G401.6 (cell line): ENCODE results near the gene GATAD2B.
"Not testable (repeated sequence)": the region's sequence is repeated elsewhere in the genome, so short reads cannot be mapped to it uniquely, and the experiment has no call there.

Source experiments
- FAIRE-seq: peaks from 2 replicates; lab custom pipeline; 2012; peaks lifted over from hg19 to GRCh38; lab: Jason Lieb, UNC

GATAD2B gene

DNA sequence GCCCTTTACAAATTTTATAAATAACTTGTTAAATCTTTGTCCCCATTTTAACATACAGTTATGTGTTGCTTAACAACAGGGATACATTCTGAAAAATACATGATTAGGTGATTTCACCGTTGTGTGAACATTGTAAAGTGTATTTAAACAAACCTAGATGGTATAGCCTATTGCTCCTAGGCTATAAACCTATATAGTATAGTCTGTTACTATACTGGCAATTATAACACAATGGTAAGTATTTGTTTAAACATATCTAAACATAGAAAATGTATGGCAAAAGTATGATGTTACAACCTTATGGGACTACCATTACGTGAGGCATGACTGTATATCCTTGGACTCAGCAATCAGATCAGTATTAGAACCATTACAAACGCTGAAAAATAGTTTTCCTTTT, 36.6 kb downstream of the GATAD2B start:
- FAIRE-seq, result peak; percentile 25

DNA sequence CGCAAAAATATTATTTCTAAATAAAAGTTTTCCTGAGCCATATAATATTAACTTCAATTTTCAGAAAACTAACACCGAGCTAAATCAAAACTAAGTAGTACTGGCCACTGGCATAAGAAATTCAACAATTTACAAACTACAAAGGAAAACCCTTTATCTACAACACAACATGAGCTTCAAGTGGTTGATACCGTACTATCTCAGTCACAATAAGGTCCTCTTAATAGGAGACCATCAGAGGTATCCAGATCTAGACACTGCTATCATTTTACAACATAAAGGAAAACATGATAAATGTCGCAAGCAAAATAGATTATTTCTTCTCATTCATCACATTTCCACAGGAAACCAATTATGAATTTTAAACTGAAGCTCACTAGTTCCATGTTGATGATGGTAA, 39.5 kb downstream of the GATAD2B start:
- no peak for FAIRE-seq

DNA sequence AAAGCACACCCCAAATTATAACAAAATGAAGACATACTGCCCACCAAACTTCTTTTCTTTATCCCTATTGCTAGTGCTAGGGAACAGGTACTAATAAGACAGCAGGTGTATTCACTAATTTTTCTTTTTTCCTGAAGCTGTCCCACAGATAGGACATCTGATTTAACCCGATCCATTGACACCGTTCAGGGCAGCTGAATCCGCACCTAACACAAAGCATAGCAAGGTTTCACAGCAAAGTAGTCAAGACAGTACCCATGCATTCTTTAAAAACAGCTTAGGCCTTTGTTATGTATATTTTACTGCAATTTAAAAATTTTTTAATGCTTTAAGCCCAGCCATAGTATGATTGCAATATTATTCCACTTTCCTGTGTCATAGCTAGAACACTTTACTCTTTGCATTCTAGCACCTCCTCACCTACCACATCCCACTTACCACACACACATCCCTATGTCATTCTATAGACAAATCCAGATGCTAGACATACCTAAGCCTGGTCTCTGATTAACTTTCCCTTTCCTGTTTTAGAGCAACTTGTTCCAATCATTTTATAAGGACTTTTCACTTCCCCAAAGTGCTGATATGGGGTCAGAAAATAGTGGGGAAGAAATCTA, 40.4 kb downstream of the GATAD2B start:
- no peak for FAIRE-seq

DNA sequence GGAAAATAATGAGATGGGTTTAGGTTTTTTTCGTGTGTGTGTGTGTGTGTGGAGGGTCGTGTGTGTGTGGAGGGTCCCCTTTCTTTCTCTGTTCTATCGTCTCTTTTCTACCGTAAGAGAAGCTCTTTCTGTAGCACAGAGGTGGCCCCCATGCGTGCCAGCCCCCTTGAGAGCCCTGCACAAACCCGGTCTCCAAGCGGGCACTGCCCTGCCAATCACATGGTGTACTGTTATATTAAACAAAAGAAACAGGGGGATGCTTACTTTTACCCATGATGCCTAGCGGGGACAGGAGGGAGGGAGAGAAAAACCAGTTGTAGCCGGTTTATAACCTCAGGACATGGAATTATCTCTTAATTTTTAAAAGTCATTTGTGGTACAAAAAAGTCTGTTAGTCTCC, 41.0 kb downstream of the GATAD2B start:
- FAIRE-seq, result no peak

DNA sequence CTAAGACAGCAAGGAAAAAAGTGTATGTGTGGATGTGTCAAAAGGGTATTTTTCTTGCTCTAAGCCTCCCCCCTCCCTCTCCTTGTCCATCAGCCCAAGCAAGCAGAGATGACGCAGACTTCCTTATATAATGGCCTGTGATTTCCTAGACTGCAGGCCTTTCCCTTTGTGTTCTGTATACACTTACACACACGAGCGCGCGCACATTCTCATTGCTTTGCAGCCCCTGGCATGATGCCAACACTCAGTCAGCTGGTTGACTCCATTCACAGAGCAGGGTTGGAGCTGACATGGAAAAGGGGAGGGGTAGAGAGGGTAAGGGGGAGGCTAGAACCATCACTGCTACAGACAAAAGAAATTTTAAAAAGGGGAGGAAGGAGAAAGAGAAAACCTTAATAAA, 41.8 kb downstream of the GATAD2B start:
- FAIRE-seq, result no peak

DNA sequence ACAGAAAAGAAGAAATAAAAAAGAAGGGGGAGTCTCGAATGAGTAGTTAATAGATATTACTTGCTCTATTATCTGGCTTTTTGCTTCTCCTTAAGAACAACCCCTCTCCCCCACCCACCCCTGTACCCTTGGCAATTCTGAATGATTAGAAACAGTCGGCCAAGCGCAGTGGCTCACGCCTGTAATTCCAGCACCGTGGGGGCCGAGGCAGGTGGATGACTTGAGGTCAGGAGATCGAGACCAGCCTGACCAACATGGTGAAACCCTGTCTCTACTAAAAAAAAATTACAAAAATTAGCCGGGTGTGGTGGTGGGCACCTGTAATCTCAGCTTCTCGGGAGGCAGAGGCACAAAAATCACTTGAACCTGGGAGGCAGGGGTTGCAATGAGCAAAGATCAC, 42.7 kb downstream of the GATAD2B start:
- FAIRE-seq, result no peak

DNA sequence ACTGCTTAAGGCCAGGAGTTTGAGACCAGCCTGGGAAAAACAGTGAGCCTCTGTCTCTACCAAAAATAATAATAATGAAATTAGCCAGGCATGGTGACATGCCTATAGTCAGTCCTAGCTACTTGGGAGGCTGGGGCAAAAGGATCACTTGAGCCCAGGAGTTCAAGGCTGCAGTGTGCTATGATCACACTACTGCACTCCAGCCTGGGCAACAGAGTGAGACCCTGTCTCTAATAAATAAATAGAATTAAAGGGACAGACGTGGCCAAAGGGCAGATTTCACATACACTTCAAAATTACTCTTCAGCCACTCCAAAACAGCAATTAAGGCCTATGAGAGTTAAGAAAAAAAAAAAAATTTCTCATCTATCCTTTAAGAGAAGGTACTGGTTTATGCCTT, 45.7 kb downstream of the GATAD2B start:
- no peak for FAIRE-seq

DNA sequence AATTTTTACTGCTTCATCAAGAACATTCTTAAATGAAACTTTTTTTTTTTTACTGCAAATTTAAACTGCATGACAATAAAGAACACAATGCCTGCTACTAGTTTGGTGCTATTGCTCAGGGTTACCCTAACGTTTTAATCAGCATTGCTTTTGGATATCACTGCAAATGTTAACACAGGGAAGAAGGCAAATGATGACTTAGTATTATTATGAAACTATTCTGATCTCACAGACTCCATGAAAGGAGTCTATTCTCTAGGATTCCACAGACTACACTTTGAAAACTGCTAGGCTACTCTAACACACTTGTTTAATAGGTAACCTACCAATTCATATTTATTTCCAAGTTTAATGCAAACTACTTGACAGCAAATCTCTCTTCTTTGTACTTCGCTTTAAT, 49.8 kb downstream of the GATAD2B start:
- no peak for FAIRE-seq

DNA sequence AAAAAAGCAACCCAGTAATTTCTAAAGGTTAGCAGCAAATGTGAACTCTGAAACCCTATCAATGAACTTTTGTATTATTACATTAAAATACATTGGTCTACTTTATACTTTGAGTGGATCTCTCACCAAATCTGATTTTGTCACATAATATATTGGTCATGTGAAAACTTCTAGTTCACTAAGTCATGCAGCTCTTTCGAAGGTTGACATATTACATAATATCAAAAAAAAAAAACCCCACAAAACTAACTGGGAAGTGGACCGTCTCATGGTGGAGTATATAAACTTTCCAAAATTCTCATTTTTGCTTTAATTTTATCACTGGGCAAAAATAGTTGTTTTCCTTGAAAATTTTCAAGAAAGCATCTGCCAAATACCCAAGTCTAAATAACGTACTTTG, 50.4 kb downstream of the GATAD2B start:
- FAIRE-seq, result no peak

DNA sequence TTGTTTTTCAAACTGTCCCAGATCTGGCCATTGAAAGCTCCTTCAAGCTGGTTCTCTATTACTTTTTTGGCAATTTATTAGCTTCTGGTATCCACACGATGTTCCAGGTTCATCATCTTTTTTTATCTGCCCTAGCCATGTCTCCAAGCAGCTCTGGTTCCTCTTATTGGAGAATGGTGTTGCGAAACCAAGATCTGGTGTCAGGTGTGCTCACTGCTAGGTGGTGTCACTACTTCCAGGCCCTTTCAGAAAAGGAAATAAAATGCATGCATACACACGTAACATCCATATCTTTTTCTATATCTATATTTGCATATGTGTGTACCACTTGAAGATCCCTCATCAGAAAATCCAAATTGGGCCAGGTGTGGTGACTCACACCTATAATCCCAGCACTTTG, 53.3 kb downstream of the GATAD2B start:
- FAIRE-seq, result no peak

DNA sequence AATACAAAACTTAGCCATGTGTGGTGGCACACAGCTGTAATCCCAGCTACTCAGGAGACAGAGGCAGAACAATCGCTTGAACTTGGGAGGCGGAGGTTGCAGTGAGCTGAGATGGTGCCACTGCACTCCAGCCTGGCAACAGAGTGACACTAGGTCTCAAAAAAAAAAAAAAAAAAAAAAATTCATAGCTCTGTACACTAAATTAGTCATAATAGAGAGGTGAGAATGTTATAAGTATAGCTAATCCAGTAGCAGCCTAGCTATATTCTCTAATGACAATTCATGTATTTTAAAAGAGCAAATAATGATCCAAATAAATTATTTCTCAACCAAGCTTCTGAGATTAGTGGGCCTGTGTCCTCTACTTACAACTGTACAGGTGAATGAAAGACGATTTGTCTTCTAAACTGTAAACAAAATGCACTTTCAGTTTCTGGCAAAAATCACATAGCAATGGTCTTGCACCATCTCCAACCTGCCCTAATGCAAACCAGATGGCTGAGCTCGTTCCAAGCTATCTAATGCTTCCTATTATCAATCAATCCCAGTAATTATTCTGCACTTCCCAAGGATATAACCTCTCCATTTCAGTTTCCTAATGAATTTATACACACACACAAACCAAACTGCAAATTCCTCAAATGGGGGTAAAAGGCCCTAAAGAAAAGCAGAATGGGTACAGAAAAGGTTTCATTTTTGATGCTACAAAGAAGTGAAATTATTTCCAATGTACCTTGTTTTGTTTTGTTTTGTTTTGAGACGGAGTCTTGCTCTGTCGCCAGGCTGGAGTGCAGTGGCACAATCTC, 56.5 kb downstream of the GATAD2B start:
- no peak for FAIRE-seq

DNA sequence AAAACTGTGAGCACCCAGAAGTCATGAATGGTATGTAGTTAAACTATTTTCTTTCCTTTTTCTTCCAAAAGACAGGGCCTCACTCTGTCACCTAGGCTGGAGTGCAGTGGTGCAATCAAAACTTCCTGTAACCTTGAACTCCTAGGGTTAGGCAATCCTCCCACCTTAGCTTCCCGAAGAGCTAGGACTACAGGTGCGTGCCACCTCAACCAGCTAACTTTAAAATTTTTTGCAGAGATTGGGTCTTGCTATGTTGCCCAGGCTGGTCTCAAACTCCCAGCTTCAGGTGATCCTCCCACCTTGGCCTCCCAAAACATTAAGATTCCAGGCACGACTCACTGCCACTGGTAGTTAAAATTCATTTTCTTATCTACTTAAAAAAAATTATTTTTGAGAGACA, 62.5 kb downstream of the GATAD2B start:
- no peak for FAIRE-seq

DNA sequence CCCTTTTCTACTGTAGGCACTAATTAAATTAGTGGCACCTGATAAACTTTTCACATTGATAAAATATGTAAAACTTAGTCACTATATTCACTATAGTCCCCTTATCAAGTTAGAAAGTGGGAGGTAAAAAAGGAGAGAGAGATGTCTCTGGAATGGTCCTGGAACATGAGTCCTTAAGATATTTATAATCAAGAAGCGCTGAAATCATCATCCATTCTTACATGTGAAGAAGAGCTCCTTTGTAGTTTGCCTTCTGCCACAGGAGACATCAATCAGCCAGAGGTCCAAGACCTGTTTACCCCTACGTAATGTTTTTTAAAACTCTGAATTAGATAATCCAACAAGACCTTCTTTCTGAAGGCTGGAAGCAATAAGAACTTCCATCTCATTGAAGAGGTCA, 65.3 kb downstream of the GATAD2B start:
- FAIRE-seq, result no peak

DNA sequence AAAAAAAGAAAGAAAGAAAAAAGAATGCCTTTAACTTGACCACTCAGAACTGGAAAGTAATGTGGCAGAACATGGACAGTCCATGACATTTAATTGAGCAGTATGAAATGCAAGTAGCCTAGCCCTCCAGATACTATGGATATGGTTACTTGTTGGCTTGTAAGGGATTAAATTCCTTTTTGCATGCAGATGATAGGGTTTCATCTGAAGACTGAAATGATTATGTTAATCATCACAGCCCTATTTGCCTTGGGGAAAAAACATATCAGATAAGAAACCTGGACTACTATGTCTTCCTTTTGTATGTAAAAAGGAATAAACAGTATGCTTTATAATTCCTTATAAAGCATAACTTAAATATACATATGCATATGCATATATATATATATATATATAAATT, 66.0 kb downstream of the GATAD2B start:
- no peak for FAIRE-seq

DNA sequence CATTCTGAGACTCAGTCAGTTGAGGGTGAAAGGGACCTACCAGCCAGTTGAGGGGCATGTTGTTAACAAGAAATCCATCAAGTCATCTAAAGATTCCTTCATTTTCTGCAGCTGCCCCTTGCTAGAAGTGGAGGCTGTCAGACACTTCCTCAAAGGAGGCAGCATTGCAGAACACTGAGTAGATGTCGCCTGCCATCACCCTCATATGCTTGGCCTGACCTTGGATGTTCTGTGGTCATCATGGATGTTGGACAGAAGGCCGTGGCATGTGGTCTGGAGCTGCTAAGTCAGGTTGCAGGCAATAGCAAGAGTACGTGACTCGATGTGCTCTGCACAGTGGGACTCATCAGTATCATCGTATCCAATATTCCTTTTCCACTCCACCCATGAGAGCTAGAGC, 70.6 kb downstream of the GATAD2B start:
- no peak for FAIRE-seq

DNA sequence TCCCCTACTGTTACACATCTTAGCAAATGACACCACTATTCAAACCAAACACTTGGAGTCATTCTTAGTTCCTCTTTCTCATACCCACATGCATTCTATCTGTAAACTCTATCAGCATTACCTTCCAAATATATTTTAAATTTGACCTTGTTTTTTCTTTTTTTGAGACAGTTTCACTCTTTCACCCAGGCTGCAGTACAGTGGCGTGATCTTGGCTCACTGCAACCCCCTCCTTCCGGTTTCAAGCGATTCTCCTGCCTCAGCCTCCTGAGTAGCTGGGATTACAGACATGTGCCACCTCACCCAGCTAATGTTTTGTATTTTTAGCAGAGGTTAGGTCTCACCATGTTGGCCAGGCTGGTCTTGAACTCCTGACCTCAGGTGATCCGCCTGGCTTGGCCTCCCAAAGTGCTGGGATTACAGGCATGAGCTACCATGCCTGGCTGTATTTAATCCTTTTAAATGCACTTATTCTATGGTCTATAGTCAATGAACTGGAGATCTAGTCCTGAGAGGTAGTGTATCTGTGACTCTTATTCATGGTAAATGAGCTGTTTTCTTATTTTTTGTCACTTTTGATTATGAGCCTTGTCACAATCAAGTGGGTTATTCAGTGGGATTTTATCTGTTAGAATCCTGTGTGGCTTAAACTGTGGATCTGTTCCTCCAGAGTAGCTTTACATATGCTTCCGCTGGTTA, 73.1 kb downstream of the GATAD2B start:
- no peak for FAIRE-seq

DNA sequence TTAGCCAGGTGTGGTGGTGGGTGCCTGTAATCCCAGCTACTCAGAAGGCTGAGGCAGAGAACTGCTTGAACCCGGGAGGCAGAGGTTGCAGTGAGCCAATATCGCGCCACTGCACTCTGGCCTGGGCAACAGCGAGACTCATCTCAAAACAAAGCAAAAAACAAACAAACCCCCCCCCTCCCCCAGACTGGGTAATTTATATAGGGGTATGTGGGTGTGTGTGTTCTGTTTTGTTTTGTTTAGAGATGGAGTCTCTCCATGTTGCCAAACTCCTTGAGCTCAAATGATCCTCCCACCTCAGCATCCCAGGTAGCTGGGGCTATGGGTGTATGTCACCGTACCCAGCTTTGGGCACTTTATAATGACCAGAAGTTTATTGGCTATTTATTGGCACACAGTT, 74.0 kb downstream of the GATAD2B start:
- no peak for FAIRE-seq

DNA sequence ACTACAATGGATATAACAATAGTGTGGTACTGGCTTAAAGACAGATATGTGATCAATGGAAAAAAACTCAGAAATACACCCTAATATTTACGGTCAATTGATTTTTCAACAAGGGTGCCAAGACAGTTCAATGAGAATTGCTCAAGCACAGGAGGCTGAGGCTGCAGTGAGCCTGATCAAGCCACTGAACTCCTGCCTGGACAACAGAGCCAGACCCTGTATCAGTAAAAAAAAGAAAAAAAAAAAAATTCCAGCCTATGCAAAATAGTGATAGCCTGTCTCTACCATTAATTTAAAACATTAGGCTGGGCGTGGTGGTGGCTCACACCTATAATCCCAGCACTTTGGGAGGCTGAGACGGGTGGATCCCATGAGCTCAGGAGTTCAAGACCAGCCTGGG, 77.6 kb downstream of the GATAD2B start:
- FAIRE-seq, result no peak

DNA sequence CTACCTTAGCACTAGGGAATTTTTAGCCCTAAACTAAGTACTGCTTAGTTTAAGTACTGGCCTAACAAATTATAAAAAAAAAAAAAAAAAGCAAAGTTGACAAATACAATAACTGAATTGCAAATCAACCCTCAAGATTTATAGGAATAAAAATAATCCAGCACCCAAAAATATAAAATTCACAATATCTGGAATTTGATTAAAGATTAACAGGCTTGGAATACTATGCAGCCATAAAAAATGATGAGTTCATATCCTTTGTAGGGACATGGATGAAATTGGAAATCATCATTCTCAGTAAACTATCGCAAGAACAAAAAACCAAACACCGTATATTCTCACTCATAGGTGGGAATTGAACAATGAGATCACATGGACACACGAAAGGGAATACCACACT, 78.4 kb downstream of the GATAD2B start:
- not testable (repeated sequence) for FAIRE-seq

DNA sequence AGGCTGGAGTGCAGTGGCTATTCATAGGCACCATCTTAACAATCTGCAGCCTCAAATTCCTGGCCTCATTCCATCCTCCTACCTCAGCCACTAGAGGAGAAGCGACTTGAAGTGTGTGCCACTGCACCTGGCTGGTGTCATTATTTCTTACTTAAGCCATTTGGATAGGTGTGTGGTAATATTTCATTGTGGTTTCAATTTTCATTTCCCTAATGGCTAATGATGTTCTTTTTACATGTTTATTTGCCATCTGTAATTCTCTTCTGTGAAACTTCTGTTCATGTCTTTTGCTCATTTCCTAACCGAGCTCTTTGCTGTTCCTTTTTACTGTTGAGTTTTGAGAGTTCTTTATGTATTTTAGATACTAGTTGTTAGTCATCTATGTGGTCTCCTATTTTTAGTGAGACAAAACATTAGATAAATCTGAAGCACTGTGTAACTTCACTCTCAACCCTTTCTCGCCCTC, 80.7 kb downstream of the GATAD2B start:
- FAIRE-seq, result no peak

DNA sequence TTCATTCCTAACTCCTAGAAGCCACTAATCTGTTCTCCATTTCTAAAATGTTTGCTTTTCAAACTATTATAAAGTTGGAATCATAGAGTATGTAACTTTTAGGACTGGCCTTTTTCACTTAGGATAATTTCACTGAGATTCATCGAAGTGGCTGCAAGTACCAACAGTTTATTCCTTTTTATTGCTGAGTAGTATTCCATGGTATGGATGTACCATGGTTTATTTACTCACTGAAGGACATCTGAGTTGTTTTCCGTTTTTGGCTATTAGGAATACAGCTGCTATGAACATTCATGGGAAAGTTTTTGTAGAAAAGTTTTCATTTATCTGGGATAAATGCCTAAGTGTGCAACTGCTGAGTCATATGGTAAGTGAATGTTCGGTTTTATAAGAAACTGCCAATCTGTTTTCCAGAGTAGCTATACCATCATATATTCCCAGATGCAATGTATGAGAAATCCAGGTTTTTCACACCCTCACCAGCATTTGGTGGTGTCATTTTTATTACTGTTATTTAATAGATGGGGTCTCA, 81.2 kb downstream of the GATAD2B start:
- FAIRE-seq, result no peak

DNA sequence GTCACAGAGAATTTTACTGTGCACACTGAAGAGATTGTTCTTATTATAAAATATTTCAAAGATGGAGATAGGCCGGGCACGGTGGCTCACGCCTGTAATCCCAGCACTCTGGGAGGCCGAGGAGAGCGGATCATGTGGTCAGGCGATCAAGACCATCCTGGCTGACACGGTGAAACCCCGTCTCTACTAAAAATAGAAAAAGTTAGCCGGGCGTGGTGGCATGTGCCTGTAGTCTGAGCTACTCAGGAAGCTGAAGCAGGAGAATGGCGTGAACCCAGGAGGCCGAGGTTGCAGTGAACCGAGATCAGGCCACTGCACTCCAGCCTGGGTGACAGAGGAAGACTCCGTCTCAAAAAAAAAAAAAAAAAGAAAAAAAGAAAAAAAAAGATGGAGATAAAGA, 82.0 kb downstream of the GATAD2B start:
- FAIRE-seq, result not testable (repeated sequence)

DNA sequence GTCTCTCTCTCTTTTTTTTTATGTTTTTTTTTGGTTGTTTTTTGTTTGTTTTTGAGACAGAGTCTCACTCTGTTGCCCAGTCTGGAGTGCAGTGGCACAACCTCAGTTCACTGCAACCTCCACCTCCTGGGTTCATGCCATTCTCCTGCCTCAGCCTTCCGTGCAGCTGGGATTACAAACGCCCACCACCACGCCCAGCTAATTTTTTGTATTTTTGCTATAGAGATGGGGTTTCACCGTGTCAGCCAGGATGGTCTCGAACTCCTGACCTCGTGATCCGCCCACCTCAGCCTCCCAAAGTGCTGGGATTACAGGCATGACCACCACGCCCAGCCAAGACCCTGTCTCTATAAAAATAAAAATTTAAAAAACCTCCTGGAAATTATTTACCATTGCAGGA, 88.8 kb downstream of the GATAD2B start:
- FAIRE-seq, result not testable (repeated sequence)
